HG03025 (cell line): ENCODE measurements around the gene PIK3R6.
"Not testable (repeated sequence)": the region's sequence is repeated elsewhere in the genome, so short reads cannot be mapped to it uniquely, and the experiment has no call there.

Experiments
- ATAC-seq: cut with Tn5 transposase; IDR thresholded peaks from one replicate; pipeline ENCODE4 v1.9.1; 2021; ENCODE audit warnings: mild to moderate bottlenecking, moderate library complexity; ENCODE audit not compliant: unreplicated experiment, low FRiP score

The PIK3R6 gene

DNA sequence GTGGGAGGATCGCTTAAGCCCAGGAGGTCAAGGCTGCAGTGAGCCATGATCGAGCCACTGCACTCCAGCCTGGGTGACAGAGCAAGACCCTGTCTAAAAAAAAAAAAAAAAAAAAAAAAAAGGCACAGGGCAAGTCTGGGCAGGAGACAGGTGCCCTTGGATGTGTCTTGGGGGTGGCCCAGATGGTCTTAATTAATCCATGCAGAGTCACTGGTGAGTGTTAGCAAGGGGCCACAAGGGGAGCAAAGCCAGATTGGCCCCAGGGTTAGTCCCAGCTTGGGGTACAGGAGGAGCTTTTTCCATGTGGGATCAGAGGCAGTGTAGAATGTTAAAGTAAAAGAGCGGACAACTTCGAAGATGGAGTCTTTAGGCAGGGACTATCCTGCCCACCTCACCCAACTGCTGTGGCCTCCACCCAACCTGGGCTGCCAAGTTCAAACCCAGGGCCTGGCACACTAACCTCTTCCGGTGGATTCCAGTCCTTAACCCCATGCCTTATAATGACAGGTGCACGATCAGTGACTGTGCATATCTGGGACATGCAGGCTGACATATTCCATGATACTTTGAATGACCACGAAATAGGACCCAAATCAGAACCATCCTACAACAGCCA lies 36.1 kb downstream of the PIK3R6 start:
- ATAC-seq: no peak

DNA sequence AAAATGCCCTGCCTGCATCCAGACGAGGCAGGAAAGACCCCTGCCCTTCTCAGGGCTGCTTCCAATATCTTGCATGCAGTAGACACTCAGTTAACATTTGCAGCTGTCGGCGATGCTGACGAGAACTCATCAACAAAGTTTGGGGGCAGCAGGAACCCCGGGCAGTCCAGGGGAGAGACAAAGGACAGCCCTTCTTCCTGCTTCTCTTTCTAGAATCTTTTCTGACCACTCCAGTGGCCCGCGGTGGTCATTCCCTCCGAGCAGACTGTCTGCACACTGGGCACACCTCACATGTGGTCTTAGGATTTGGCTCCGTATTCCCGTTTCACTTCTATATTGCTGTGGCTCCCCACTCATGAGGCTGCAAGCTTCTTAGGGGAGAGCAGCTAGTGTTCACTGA lies 37.3 kb downstream of the PIK3R6 start:
- no peak for ATAC-seq

DNA sequence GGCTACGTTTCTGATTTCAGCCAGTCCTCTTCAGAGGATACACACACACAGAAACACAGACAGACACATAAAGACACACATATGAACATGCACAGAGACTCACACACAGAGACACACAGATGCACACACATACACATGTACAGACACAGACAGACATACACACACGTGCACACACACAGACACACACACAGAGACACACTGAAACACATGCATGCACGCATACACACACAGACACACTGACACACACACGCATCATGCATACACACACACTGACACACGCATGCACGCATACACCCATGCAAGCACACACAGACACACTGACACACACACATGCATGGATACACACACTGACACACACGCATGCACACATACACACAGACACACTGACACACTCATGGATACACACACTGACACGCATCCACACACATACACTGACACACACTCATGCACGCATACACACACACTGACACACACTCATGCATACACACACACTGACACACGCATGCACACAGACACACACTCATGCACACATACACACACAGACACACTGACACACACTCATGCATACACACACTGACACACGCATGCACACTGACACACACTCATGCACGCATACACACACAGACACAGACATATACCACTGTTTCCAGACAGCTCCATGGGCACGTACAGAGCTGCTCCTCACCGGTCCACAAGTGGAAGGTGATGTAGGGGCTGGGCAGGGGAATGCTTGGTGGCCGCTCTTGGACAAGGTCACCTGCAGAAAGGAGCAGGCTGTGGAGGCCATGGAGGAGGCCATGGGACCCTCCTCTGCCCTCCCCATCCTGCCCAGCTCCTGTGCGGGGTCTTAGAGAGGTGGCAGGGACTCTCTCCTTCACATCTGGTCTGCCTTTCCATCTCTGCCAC lies 38.2 kb downstream of the PIK3R6 start:
- ATAC-seq: no peak

DNA sequence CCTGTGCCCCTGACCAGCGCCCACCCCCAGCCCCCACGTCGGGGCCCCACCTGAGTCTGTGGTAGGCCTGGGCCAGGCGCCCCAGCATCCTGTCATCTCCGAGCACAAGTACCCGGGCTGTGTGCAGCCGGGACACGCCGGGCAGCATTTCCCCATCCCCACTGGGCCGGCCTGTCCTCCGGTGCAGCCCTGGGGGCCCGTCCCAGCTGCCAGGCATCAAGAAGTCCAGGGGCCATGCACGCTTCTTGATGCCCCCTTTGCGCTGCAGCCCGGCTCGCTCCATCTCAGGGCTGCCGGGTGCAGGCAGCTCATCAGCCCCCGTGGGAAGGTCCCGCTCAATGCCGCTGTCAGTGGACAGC lies 39.0 kb downstream of the PIK3R6 start:
- ATAC-seq: no peak

DNA sequence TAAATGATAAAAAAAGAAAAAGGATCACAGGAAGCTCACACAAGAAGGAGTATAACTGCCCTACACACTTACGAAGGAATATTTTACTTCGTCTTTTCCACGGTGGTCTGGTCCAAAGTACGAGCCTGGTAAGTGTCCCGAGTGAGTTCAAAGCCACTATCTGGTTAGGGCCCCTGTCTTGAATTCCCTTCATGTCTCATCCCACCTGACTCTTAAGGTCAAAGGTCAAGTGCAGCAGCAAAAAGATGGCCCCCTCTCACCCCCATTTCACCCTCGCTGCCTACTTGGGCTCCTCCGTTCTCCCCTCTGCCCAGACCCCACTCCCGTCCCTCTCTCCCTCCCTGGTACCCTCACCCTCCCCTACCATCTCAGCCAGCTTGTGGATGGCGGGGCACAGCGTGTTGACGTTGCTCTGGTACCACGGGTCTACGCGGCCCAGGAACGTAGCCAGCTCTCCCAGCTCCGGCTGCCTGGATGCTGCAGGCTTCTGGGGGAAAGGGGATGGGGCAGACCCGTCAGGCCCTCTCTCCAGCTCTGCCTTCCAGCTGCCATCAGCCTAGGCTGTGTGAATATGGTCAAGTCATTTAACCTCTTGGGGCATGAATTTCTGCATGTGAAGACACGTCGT lies 40.6 kb downstream of the PIK3R6 start:
- ATAC-seq: no peak

DNA sequence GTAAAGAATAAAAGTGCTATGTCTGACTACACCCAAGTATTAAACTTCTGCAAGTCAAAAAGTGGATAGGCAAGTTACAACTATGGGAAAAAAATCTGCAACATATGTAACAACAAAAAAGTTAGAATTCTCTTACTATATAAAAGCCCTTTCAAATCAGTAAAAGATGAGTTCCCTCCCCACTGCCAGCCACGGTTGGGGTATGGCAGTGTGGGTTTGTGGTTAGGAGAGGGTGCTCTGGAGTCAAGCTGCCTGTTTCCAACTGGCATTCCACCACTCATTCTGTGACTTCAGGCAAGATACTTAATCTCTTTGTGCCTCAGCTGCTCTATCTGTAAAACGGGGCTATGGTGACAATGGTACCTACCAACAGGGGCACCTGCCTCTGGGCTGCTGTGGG lies 41.7 kb downstream of the PIK3R6 start:
- ATAC-seq: no peak

DNA sequence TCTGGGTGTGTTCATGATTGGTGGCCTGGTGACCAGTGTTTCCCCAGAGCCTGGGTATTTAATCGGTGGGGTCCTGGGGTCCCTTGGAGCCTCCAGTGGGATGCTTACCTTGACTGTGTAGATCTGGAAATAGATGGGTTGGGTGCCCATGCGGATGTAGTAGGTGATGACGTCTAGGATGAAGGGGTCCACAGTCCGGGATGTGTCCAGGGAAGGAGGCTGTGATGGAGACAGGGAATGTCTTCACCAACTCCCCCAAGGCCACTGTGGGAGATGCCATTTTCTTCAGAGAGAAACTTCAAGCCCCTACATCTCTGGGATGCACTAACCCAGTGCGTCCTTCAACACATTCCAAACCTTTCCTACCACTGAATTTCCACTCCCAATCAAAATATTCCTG lies 44.2 kb downstream of the PIK3R6 start:
- no peak for ATAC-seq

DNA sequence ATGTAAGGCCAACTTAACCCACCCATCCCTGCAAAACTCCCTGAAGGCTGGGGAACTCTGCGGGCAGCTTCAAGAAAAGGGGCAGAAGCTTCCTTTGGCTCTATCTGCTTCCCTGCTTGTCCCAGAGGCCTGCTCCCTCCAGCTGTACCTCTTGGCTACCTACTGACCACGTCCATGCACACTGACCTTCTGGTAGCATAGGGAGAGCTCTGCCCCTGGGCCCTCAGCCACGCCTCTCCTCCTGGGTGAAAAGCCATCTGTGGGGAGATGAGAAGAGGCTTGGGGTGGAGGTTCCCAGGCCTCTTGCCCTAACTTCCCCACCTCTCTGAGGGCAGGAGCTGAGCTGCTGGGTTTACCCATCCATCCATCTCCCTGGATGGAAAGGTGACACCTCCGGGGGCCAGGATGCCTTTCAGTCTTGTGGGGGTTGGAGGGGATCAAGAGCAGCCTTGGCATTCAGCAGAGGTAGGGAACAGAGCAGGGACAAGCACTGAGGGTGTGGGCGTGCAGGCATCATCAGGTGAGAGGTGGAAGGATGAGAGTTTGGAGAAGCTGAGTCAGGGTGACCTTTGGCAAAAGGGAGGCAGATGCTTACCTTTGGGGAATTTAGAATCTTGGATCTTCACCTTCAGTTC lies 45.0 kb downstream of the PIK3R6 start:
- no peak for ATAC-seq

DNA sequence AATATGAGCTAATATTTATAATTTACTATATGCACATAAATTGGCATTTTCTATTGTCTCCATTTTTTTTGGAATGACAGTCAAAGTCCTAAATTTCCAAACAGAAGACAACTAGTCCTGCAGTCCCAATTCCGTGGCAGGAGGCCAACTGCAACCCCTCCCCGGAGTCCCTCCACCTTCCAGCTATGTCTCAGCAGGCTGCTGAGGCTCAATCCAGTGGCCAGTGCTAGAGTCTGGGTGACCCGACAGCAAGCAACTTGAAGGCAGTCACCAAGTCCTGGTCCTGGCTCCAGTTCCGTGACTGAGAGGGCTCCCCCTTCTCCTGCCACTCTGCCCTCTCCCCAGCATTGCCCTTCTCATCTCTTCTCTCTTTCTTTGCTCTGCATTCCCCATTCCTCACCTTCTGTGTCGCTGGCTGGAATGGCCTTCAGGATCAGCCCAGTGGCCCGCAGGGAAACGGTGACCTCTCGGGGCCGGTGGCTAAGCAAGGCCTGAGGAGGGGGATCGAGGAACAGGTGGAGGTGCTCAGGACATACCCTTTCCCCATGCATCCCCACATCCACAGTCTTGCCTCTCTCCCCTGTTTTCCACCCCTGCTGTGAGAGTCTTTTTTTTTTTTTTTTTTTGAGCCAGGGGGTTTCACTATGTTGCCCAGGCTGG lies 45.9 kb downstream of the PIK3R6 start:
- no peak for ATAC-seq

DNA sequence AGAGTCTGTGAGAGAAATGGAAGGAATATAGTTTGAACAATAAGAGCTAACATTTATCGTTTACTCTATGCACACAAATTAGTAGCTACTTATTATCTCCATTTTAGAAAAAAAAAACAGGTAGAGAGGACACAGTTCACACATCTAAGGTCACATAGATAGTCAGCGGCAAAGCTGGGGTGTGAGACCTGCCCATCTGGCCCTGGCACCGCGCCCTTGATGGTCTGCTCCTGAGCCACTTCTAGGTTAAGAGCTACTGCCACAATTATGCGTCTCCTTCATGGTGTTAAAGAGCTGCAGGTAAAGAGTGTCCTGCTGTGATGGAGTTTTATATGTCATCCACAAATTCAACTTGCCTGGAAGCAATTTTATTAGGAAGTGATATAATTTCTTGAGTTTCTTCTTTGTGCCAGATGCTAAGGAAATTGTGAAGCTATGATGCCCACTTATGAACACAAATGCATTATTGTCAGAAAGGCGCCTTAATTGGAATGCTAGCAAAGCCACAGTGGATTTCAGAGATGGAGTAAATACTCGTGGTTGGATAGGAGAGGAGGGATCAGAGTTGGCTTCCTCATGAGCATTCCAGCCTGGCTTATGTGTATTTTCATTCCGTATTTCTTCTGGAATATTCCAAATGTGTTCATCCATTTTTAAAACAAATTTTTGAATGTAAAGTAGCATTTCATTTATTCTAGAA lies 47.0 kb downstream of the PIK3R6 start:
- ATAC-seq: no peak

DNA sequence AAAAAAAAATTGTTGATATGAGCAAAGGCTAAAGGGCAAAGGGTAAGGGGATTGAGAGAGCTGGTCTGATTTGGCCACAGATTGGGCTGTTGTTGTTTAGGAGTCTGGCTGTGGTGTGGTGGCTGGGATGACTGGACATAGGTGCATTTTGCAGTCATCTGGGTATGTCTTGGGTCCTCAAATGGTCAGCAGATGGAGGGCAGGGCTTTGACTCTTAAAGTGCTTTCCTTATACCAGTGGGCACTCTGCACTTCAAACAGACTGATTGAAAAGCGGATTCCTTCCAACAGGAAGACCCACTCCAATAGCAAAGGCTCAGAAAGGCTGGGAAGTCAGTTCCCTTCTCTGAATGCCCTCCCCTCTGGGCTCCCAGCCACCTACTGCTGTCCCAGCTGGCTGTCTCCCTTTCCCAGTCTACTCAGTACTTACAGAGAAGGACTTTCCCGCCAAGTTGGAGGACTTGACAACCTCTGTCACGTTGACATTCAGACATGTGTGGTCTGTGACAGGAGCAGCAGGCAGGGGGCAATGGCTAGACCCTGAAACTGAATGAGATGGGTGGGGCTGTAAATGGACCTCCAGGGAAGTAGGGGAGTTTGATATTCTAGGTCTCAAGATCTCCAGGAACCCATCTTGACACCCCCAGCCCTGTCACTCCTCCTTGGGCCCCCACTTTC lies 48.7 kb downstream of the PIK3R6 start:
- no peak for ATAC-seq

DNA sequence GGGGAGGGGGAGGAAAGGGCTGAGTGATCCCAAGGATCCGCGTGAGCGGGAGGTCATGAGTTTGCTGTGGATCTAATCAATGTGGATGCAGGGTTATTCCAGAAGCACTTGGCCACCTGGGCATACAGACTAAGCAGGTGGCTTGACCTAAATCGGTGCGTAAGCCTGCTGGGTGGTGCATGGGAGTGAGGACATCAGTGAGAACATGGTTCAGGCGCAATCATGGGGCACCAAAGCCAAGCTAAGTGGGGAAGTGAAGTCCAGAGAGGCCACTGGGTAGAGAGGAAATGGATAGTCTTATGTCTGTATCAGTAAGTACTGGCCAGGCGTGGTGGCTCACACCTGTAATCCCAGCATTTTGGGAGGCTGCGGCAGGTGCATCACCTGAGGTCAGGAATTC lies 49.4 kb downstream of the PIK3R6 start:
- ATAC-seq: no peak

DNA sequence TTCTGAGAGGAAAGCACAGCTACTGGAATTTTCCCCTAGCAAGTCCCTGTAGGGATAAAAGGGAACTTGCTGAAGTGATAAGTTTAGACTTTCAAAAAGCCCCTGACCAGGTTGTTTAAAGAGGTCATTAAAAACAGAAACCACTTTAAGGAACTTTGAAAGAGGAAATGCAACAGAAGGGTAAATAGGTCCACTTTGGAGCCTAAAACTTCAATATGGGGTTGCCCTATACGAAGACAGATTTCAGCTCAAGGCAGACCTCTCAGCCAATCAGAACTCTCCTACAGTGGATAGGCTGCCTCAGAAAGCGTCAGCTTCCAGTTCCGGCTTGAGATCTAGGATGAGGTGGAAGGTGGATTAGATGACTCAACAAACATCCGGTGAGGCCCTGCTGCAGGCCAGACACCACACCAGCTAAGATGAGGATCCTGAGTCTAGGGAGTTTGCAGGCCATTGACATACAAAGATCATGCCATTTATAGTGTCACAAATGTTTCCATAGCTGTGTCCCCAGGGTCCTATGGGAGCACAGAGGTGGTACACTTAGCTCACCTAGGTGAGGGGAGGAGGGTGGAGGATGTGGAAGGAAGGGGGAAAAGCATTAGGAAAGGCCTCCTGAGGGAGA lies 60.4 kb downstream of the PIK3R6 start:
- ATAC-seq: peak; percentile 74

DNA sequence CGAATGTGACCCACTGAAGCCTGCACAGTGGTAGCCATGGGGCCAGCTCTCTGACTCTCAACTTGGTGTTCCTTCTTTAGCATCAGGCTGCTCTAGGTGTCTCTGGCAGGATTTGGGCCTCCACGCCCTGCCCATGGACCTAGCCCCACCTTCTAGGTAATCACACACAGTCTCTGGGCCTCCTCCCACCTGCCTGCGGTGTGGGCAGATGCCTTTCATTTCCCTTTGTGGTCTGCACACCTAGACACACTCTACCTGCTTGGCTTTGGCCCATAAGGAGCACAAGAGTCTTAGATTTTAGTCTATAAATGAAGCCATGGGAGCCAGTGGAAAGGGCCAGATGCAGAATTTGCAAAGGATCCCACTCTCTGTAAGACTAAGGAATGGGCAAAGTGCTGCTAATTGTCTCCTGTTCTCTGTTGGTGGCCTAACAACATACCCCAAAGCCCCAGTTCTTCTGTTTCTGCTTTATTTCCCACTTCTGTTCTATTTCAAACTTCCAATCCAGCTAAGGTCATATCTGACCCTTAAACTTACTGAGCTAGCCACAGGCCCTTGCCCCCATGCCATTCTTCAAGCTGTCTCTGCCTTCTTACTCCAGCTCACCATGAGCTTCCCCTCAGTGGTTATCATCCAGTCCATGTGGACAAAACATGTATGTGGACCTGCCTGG lies 61.1 kb downstream of the PIK3R6 start:
- peak; percentile 33 for ATAC-seq

DNA sequence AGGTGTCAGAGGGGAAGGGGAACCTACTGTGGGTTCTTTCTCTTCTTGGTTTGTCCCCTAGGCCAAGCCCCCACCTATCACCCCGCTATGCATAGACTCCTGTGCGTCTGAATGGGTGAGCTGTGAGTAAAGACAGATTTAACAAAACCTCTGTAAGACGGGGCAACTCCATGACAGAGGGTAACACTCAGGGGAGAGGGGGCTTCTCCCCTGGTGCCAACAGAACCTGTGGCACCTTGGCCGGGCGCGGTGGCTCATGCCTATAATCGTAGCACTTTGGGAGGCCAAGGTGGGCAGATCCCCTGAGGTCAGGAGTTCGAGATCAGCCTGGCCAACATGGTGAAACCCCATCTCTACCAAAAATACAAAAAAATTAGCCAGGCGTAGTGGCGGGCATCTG lies 62.1 kb downstream of the PIK3R6 start:
- not testable (repeated sequence) for ATAC-seq

DNA sequence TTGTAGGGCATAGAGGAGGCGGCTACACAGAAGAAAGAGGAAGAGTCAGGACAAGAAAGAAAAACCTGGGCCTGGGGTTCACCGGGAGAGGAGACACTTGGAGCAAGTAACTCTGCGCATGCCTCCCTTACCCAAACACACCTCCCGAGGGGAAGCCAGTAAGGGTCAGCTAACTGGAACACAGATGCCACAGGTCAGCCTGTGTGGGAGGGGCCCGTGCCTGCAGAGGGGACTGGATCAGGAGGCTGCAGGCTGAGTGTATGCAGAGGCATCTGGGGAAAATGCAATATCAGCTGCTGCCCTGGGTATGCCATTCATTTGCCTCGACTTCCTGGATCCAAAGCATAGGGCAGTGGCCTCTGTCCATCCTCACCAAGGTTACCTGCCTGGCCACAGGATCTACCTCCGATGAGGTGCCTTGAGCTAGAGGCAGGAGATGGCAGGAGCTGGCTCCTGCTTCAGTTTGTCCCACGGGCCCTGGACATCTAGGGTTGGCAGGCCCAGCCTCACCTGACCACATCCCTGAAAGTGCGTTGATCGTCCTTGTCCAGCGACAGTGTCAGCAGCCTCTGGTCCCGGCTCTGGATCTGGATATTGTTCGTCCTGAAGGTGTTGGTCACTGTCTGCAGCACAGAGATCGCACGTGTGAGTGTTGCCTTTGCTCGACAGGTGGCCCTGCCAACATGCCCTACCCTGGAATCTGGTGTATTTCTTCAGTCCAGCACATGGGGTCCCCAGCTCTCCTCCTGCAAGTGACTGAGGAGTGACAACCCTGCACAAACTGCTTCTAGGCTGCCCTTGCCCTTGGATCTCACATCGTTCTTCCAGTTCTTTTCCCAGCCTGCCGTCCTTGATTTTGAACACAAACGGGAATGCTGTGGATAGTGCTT lies 63.7 kb downstream of the PIK3R6 start:
- ATAC-seq: no peak

DNA sequence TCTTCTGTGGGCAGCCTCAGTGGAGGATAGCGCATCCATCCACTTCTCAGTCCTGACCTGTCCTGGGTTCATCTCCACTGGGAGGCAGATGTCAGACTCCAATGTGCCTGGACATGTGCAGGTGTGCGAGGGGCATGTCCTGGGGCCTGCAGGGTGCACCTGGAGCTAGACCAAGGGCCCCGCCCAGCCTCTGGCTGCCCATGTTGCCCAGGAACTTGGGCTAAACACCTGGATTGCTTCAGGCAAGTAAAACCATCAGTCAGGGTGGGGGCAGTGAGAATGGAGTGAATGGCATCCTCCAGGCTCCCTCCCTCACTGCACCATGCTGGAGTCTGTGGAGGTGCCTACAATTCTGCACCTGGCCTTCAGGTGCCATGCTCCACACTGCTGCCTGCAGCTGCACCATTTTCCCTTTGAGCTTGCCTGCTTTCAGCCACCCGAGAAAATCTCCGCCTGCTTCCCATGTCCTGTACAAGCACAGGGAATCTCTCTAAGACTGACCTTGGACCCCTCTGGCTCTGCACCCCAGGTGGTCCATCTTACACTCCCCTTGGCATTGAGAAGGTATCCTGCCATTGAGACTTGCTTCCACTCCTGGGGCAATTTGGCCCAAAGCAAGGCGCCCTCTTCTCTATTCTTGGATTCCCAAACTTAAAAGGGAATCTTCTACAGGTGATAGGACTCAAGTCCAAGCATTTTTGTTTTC lies 66.2 kb downstream of the PIK3R6 start:
- ATAC-seq: no peak
